ENCODE results near the gene AASS.

- TF ChIP-seq CTCF (IDR thresholded peaks at IDR 0.05; ENCODE audit: low read depth, low read length, poor library complexity, severe bottlenecking), result no peak
- no peak for TF ChIP-seq EZH2phosphoT487 (IDR thresholded peaks at IDR 0.05; ENCODE audit: borderline replicate concordance, low read length)
Observed at GRCh38 chr7:122046402-122046801, 97.6 kb downstream of the AASS start.
